Measurements from ENCODE around the gene CCDC85A.

DNA sequence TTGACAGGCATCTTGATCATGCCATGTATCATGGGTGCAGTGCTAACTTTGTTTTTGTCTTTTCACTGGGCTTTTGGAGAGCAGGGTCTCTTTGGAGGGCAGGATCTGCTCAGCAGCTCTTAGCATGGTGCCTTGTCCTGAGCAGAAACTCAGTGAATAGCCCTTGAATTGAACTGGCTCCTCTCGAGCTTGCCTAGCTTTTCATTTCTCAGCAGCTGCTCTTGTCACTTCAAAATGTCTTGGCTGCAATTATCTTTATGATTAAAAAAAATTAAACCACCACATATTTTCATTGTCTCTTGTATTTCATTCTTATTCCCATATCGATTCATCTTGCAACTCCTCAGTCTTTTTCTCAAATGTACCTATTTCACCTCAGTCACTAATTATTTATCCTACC lies 50.5 kb downstream of the CCDC85A start:
- TF ChIP-seq CTCF (IDR thresholded peaks at IDR 0.05 in 2 of 3, conservative IDR thresholded peaks at IDR 0.05 in 1 of 3; ENCODE audit: borderline replicate concordance in 1 of 3, insufficient read depth in 1 of 3, low read depth in 2 of 3, low read length in 2 of 3): no peak
- TF ChIP-seq POLR2AphosphoS5 (IDR thresholded peaks at IDR 0.05; ENCODE audit: low read depth, low read length): no peak
- TF ChIP-seq POLR2A (IDR thresholded peaks at IDR 0.05; ENCODE audit: borderline replicate concordance, extremely low read depth, insufficient read depth, insufficient read length): no peak
- no peak for TF ChIP-seq ZBTB33 (IDR thresholded peaks at IDR 0.05; ENCODE audit: extremely low read depth, insufficient replicate concordance, low read length)
- TF ChIP-seq, protein P1, sequence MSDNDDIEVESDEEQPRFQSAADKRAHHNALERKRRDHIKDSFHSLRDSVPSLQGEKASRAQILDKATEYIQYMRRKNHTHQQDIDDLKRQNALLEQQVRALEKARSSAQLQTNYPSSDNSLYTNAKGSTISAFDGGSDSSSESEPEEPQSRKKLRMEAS (IDR thresholded peaks at IDR 0.05): no peak
- TF ChIP-seq EGR1 (IDR thresholded peaks at IDR 0.05; ENCODE audit: low read depth): no peak
- no peak for TF ChIP-seq YY1 (IDR thresholded peaks at IDR 0.05; ENCODE audit: extremely low read depth, insufficient replicate concordance, low read depth, low read length)
- TF ChIP-seq REST (IDR thresholded peaks at IDR 0.05; ENCODE audit: low read depth): no peak
- no peak for TF ChIP-seq RAD21 (IDR thresholded peaks at IDR 0.05; ENCODE audit: low read depth)
- no peak for TF ChIP-seq EZH2 (IDR thresholded peaks at IDR 0.05)
- TF ChIP-seq ZFX (IDR thresholded peaks at IDR 0.05): no peak
- TF ChIP-seq JUND (IDR thresholded peaks at IDR 0.05): no peak

Data from HCT116 (cell line).